H9 (cell line): ENCODE measurements around the gene COPZ2. TPM values are rescaled to one million over a fixed set of nuclear protein-coding genes. Genes with fewer than 3 reads are reported as not detected.

Experiments
- DNase-seq: peaks from one replicate; pipeline ENCODE4 v3.0.0-alpha.2; 2017
- H2AFZ ChIP-seq: one replicate; pipeline ENCODE4 v1.6.1; 2013; ENCODE audit warnings: mild to moderate bottlenecking, low read length, control low read depth, moderate library complexity
- H2AK5ac ChIP-seq: 2 replicates; pipeline ENCODE4 v1.6.1; 2013; ENCODE audit warnings: low read length, control low read depth, mixed read lengths; ENCODE audit not compliant: insufficient read length
- H2BK120ac ChIP-seq: one replicate; pipeline ENCODE4 v1.6.1; 2013; ENCODE audit warnings: low read depth, mild to moderate bottlenecking, low read length, control low read depth, inconsistent platforms; ENCODE audit not compliant: poor library complexity, severe bottlenecking
- H2BK12ac ChIP-seq: 2 replicates; pipeline ENCODE4 v1.6.1; 2013; ENCODE audit warnings: low read length, control low read depth, mixed read lengths, low read depth; ENCODE audit not compliant: insufficient read length
- H2BK15ac ChIP-seq: 2 replicates; pipeline ENCODE4 v1.6.1; 2013; ENCODE audit warnings: low read depth, low read length, control low read depth
- H2BK20ac ChIP-seq: one replicate; pipeline ENCODE4 v1.6.1; 2013; ENCODE audit warnings: low read depth, mild to moderate bottlenecking, low read length, control low read depth, inconsistent platforms; ENCODE audit not compliant: poor library complexity, severe bottlenecking
- H2BK5ac ChIP-seq: 2 replicates; pipeline ENCODE4 v1.6.1; 2013; ENCODE audit warnings: low read length, control low read depth, mixed read lengths; ENCODE audit not compliant: insufficient read length
- H3K14ac ChIP-seq: 2 replicates; pipeline ENCODE4 v1.6.1; 2013; ENCODE audit warnings: low read length, control low read depth; ENCODE audit not compliant: insufficient read depth
- H3K18ac ChIP-seq: 2 replicates; pipeline ENCODE4 v1.6.1; 2013; ENCODE audit warnings: low read depth, mild to moderate bottlenecking, mixed read lengths, low read length, control low read depth; ENCODE audit not compliant: insufficient read length
- H3K23ac ChIP-seq: 2 replicates; pipeline ENCODE4 v1.6.1; 2013; ENCODE audit warnings: low read length, control low read depth, mixed read lengths, low read depth; ENCODE audit not compliant: insufficient read length
- H3K23me2 ChIP-seq: 2 replicates; pipeline ENCODE4 v1.6.1; 2013; ENCODE audit warnings: low read depth, mild to moderate bottlenecking, mixed read lengths, low read length, control low read depth; ENCODE audit not compliant: insufficient read length, poor library complexity, severe bottlenecking
- H3K27ac ChIP-seq: 2 replicates; pipeline ENCODE4 v1.5.1; 2013; ENCODE audit warnings: low read length, control low read depth, mixed read lengths, low read depth; ENCODE audit not compliant: insufficient read length
- H3K27me3 ChIP-seq: 2 replicates; pipeline ENCODE4 v1.6.1; 2013; ENCODE audit warnings: low read length, control low read depth, inconsistent platforms; ENCODE audit not compliant: insufficient read depth
- H3K4ac ChIP-seq: 2 replicates; pipeline ENCODE4 v1.6.1; 2013; ENCODE audit warnings: low read depth, mild to moderate bottlenecking, control low read depth, inconsistent platforms, low read length, moderate library complexity
- H3K4me1 ChIP-seq: 2 replicates; pipeline ENCODE4 v1.6.1; 2013; ENCODE audit warnings: low read length, control low read depth, inconsistent platforms; ENCODE audit not compliant: insufficient read depth
- H3K4me2 ChIP-seq: 2 replicates; pipeline ENCODE4 v1.6.1; 2013; ENCODE audit warnings: low read length, control low read depth, mixed read lengths; ENCODE audit not compliant: insufficient read length, insufficient read depth
- H3K56ac ChIP-seq: 2 replicates; pipeline ENCODE4 v1.6.1; 2013; ENCODE audit warnings: low read depth, mild to moderate bottlenecking, mixed read lengths, low read length, control low read depth; ENCODE audit not compliant: insufficient read length
- H3K79me1 ChIP-seq: 2 replicates; pipeline ENCODE4 v1.6.1; 2013; ENCODE audit warnings: low read depth, mild to moderate bottlenecking, moderate library complexity, low read length, control low read depth, inconsistent platforms; ENCODE audit not compliant: insufficient read depth, poor library complexity, severe bottlenecking
- H3K79me2 ChIP-seq: 2 replicates; pipeline ENCODE4 v1.6.1; 2013; ENCODE audit warnings: low read length, control low read depth, inconsistent platforms; ENCODE audit not compliant: insufficient read depth
- H3K9ac ChIP-seq: 2 replicates; pipeline ENCODE4 v1.6.1; 2013; ENCODE audit warnings: low read length, control low read depth, mixed read lengths; ENCODE audit not compliant: insufficient read length; ENCODE audit errors: extremely low read depth
- H3K9me3 ChIP-seq: one replicate; pipeline ENCODE4 v1.6.1; 2013; ENCODE audit warnings: low read depth, low read length, inconsistent platforms; ENCODE audit not compliant: control insufficient read depth
- H3T11ph ChIP-seq: one replicate; pipeline ENCODE4 v1.6.1; 2013; ENCODE audit warnings: mild to moderate bottlenecking, low read length, control low read depth, inconsistent platforms
- H4K20me1 ChIP-seq: one replicate; pipeline ENCODE4 v1.6.1; 2013; ENCODE audit not compliant: control insufficient read depth, insufficient read length, insufficient read depth
- H4K5ac ChIP-seq: 2 replicates; pipeline ENCODE4 v1.6.1; 2013; ENCODE audit warnings: low read depth, mild to moderate bottlenecking, mixed read lengths, low read length, control low read depth; ENCODE audit not compliant: insufficient read length
- H4K8ac ChIP-seq: replicated peaks from 2 replicates; pipeline ENCODE4 v1.6.1; 2013; ENCODE audit warnings: low read length, control low read depth, mixed read lengths, low read depth; ENCODE audit not compliant: insufficient read length
- H4K91ac ChIP-seq: 2 replicates; pipeline ENCODE4 v1.6.1; 2013; ENCODE audit warnings: low read depth, mild to moderate bottlenecking, moderate library complexity, mixed read lengths, low read length, control low read depth; ENCODE audit not compliant: insufficient read length
- H3K27ac Mint-ChIP-seq, 3 experiments: 2 replicates in 2 of 3; 3 replicates in 1 of 3; pipeline ENCODE4 v1.8.0; 2020 to 2021; ENCODE audit warnings: mixed read lengths in 3 of 3, mild to moderate bottlenecking in 1 of 3, moderate library complexity in 1 of 3
- H3K27me3 Mint-ChIP-seq: 2 replicates; pipeline ENCODE4 v1.8.0; 2021; ENCODE audit warnings: low read depth, mild to moderate bottlenecking, moderate library complexity, mixed read lengths
- H3K36me3 Mint-ChIP-seq, 3 experiments: 2 replicates in 2 of 3; 3 replicates in 1 of 3; pipeline ENCODE4 v1.8.0; 2020 to 2021; ENCODE audit warnings: low read depth in 3 of 3, mixed read lengths in 3 of 3; ENCODE audit not compliant: insufficient read depth in 1 of 3
- H3K4me1 Mint-ChIP-seq, 2 experiments: 2 replicates each; pipeline ENCODE4 v1.8.0; 2020; ENCODE audit warnings: mixed read lengths in 2 of 2
- H3K4me3 Mint-ChIP-seq, 2 experiments: 2 replicates in 1 of 2; 3 replicates in 1 of 2; pipeline ENCODE4 v1.8.0; 2020 to 2021; ENCODE audit warnings: mild to moderate bottlenecking in 2 of 2, mixed read lengths in 2 of 2, moderate library complexity in 1 of 2
- H3K9me3 Mint-ChIP-seq, 2 experiments: 2 replicates in 1 of 2; 3 replicates in 1 of 2; pipeline ENCODE4 v1.8.0; 2020; ENCODE audit warnings: mild to moderate bottlenecking in 2 of 2, mixed read lengths in 2 of 2, moderate library complexity in 1 of 2
- CTCF ChIP-seq: fragments of 200-600 bp; sonication (generic); conservative IDR thresholded peaks from 3 replicates; pipeline ENCODE4 v1.8.0; 2021; ENCODE audit warnings: antibody characterized with exemption, mild to moderate bottlenecking
- WGBS: extraction: QIAGEN DNeasy Blood & Tissue Kit; methylation state at CpG from one replicate; pipeline ENCODE4 v1.1.7; 2013; ENCODE audit warnings: missing lambda C conversion rate, low lambda C conversion rate, mixed read lengths; ENCODE audit not compliant: insufficient read length; ENCODE audit errors: extremely low coverage; 5-methylcytosine and 5-hydroxymethylcytosine counted together
- total RNA-seq: library from RNA; stranded (reverse); gene quantifications from 2 replicates; pipeline ENCODE4 v1.2.1, GENCODE V29; 2021

COPZ2 gene
- total RNA-seq, 1 experiment from 2014 or later = 0.68 TPM

GRCh38 chr17:48012151-48012520 lies 25.5 kb downstream of the COPZ2 start:
- Mint-ChIP-seq H3K27me3 (peaks cover 28% of the 10 kb centered on the region), H3K9me3 (peaks cover 0 to 3% of the 10 kb centered on the region in 2 experiments; a peak in 1 of 5 replicates), H3K36me3 (peaks cover 0 to 4% (median 0%) of the 10 kb centered on the region in 3 experiments; a peak in 3 of 7 replicates), H3K4me1 (peaks cover 41 to 46% of the 10 kb centered on the region in 2 experiments), H3K4me3 (peak overlapping the region; percentile 63 to 83), H3K27ac (peak overlapping the region in 1 of 3 experiments; percentile 24; a peak in 1 of 7 replicates)
- H2AFZ ChIP-seq = no peak overlapping the region
- no peak overlapping the region for H3K4ac ChIP-seq
- H3K27me3 ChIP-seq = no peaks in the 10 kb centered on the region; the same call in 1 of the 2 replicates
- H2BK12ac ChIP-seq = no peak overlapping the region
- H3K4me1 ChIP-seq = no peaks in the 10 kb centered on the region
- H3K56ac ChIP-seq = no peak overlapping the region
- no peak overlapping the region for H4K5ac ChIP-seq
- no peaks in the 10 kb centered on the region for H3K79me2 ChIP-seq
- H2AK5ac ChIP-seq = no peak overlapping the region
- H3K4me2 ChIP-seq = peak overlapping the region; percentile 91
- H3K23ac ChIP-seq = no peak overlapping the region
- H3K14ac ChIP-seq = no peak overlapping the region
- no CpG with 5 or more reads among the region's 34 CpGs for WGBS
- H3K9ac ChIP-seq = no peak overlapping the region
- H3K18ac ChIP-seq = no peak overlapping the region
- H4K91ac ChIP-seq = no peak overlapping the region
- no peaks in the 10 kb centered on the region for H3K79me1 ChIP-seq
- H2BK120ac ChIP-seq = no peak overlapping the region
- no peak overlapping the region for H3T11ph ChIP-seq
- H2BK15ac ChIP-seq = no peak overlapping the region
- DNase-seq = peak; percentile 87
- H4K20me1 ChIP-seq = no peaks in the 10 kb centered on the region
- H2BK5ac ChIP-seq = no peak overlapping the region
- no peak overlapping the region for H3K27ac ChIP-seq
- peak; percentile 23; the same call in 2 of the 3 replicates for TF ChIP-seq CTCF
- no peaks in the 10 kb centered on the region for H3K9me3 ChIP-seq
- H2BK20ac ChIP-seq = no peak overlapping the region
- no peak overlapping the region for H4K8ac ChIP-seq
- H3K23me2 ChIP-seq = peaks cover 9% of the 10 kb centered on the region
